NCI-H187 treated with DMSO at 0.1 percent for 48 hours (cell line): Measurements from ENCODE around the gene LRRC4C.

Experiments used
- DNase-seq: peaks from one replicate; lab custom pipeline; 2025; lab: John Stamatoyannopoulos, UW

Gene LRRC4C

DNA sequence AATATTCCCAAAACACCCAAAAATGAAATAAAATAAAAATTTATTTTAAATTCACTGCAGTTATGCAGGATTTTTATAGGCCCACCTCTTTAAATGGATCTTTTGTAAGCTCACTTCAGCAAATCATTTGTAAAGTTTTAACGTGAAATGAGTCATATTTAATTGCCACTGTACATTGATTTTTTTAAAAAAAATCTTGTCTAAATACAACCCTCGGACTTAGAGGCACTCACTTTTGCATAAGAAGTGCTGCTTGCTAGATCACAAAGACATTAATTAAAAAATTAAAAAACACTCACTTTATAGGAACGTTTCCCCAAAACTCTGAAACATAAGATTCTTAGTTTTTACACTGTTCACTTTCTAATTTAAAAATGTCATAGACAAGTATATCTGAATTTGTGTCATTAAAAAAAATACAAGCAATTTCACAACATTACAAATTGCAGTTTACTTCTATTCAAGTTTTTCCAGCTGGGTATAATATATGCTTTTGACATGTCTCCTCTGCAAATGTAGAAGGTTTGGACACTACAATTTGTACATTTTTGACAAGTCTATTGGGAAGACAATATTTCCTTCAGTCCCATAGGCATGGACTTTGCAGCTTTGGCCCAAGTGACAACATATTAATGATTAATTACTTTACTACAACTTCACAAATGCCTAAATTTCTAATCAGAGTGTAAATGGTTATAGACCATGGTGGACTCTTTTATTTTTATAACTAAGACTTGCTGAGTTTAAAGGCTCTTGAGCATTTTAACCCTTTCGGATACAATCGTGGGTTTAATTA, 1088.4 kb downstream of the LRRC4C start:
- DNase-seq, result no peak

- DNase-seq, result no peak
Observed at GRCh38 chr11:40360206-40360798, 1099.2 kb downstream of the LRRC4C start.

DNA sequence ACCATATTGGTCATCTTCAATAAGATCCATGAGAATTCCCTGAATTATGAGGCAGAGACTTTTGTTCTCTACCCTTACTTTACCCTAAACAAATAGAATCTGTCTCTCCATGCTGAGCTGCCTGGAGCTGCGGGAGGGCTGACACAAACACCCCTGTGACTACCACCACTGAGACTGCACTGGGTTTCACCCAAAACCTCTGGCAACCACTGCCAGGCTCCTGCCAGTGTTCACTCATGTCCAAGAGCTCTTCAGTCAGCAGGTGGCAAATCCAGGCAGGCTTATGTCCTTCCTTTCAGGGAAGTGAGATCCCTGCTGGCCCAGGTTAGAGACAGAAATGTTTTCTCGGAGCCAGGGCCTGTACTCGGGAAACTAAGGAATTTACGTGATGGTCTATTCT, 1105.3 kb downstream of the LRRC4C start:
- no peak for DNase-seq

GRCh38 chr11:40340911-40341310, 1118.5 kb downstream of the LRRC4C start:
- DNase-seq, result no peak

GRCh38 chr11:40338739-40339138, 1120.7 kb downstream of the LRRC4C start:
- DNase-seq, result no peak

- DNase-seq, result no peak
Observed at GRCh38 chr11:40338062-40338461, 1121.4 kb downstream of the LRRC4C start.

DNA sequence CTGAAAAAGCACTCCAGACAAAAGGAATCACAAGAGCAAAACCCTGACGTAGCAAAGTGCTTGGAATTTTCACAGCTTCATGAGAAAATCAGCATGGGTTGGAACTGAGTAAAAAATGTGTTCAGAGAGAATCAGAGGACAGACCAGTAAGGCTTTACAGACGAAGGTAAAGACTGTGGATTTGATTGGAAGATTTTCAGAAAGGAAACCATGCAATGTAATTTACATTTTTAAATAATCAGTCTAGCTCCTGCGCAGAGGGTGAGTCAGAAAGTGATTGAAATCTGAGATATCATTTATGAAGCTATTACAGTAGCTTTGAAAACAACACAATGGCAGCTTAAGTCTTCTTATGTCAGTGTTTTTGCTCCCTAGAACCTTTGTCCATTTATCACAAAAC, 1122.3 kb downstream of the LRRC4C start:
- no peak for DNase-seq

DNA sequence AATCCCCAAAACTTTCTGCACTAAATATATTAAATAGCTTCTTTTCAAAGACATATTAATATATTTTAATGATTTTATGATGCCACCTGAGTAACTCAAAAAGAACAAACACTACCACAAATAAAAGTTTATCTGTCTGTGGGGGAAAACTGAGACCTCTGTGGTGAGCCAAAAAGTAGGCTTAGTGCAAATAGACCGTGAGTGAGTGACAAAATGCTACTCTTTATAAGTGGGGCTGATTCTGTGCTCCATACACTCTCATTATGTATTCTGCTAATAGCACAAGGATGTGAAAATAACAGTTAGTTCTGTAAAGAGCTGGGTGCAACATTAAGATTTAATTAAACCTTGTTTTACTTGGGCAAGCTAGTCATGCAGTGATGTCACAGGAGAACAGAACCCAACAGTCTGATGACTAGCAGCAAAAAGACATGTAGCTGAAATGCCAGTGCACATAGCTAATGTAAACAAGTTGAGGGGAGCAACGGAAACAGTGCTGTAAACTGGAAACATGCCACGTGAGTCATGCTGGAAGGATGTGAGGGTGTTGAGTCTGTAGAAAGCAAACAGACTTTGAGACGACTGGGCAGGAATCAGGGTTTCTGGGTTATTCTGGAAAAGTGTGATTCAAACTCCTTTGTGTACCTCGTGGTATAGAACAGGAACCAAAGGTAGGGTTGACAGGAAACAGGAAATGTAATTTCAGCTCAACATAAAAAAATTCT, 1130.4 kb downstream of the LRRC4C start:
- no peak for DNase-seq

DNA sequence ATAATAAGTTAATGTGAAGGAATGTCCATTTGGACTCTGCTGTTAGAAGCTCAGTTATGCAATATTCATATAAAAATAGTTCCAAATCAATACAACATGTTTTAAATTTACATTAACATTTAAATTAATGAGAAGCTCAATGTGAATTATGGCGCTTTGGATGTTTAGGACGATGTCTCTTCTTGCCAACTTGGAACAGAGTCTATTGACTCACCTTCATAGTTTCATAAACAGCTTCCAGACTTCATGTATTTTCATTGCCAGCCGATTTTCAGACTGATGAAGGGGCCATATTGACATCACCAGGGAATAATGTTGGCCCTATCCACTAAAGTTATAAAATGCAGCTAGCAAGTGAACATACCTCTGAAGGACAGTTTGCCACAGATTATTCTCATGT, 1136.2 kb downstream of the LRRC4C start:
- DNase-seq, result no peak

DNA sequence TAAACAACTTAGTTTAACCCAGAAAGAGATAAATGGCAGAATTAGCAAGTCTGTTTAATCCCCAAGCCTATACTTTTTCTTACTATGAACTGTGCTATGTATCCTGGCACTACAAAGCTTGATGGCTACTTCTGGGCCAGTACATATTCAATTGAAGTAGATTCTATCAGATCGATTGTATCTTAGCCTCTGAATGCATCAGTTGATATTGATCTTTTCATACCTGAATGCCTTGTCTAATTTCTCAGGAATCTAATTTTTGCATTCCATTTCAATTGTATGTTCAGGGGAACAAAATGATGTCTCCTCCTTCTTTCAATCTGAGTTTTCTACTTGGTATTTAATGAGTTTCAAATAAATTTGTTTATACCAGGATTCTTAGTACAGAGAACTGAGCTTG, 1137.9 kb downstream of the LRRC4C start:
- no peak for DNase-seq

- no peak for DNase-seq
Observed at GRCh38 chr11:40316171-40316570, 1143.3 kb downstream of the LRRC4C start.

DNA sequence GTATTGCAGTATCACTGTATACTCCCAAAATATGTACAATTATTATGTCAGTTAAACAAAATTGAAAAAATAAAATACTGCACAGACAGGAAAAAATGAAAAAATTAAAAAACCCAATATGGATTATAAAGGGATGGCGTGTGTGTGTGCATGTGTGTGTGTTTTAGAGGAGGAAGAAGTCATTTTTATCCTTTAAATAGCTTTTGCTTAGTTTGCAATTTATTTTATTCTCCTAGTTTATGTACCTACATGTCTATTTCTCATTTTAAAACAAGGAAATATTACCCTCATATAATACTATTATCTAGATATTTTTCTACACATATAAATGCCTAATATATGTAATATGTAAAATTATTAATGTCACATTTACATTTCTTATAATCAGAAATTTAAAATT, 1144.3 kb downstream of the LRRC4C start:
- DNase-seq, result no peak

DNA sequence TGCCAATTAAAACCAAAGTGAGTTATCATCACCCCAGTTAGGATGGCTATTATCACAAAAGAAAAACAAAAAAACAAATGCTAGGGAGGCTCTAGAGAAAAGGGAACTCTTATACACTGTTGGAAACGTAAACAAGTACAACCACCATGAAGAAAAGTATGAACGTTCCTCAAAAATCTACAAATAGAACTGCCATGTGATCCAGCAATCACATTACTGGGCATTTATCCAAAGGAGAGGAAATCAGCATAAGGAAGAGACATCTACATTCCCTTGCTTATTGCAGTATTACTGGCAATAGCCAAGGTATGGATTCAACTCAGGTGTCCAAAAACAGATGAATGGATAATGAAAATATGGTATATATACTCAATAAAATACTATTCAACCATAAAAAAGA, 1145.1 kb downstream of the LRRC4C start:
- no peak for DNase-seq

DNA sequence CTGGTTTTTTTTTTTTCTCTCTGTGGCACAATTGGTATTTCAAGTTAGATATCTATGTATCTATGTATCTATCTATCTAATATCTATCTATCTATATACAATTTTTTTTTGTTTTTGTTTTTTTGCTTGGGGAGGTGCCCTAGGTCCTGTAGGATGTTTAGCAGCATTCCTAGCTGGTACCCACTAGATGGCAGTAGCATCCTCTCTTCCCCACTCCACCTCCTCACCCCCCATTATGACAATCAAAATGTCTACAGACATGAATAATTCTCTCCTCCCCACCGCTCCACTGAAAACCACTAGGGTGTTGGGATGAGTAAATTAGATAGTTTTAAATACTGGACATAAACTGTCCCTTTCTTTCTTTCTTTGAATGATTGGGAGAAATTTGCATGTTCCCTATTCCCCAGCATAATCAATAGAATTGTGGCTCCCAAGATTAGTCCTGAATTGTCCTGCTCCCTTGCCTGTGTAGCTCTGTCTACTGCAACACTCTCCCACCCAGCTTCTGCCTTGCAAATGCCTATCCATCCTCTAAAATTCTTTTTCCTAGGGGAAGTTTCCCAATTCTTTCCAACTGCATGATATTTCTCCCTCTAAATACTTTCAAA, 1152.4 kb downstream of the LRRC4C start:
- peak; percentile 25 for DNase-seq

DNA sequence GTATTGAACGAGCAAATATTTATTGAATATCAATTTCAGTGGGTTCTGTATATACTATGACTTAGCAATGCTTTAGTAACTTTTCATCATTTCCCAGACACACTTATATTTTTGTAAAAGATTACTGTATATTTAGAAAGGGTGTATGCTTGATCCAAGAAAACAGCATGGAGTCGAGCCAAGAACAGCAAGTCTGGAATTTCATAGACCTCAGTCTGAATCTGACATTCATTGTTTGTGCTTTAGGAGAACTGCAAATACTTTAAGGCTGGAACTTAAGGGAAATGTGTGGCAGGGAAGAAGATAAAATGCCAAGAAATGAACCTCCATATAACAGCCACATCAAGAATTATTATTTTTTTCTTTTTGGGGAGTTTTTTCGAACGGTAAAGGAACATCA, 1156.8 kb downstream of the LRRC4C start:
- no peak for DNase-seq

DNA sequence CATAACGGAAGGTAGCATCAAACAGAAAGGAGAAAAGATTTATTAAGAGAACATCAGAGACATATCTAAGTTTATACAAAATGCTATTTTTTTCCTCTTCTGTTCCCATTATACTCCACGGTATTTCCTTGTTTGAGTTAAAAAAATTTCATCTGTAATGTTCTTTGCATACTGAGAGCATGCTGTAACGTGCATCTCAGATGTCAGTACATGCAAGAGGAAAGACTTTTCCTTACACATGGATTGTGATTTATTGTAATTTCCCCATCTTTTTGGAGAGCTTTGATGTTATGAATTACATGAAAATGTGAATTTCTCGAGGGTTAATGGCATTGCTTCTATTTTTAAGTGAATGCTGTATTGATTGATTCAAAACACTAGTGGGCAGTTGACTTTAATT, 1164.0 kb downstream of the LRRC4C start:
- no peak for DNase-seq

- DNase-seq, result no peak
Observed at GRCh38 chr11:40294741-40295140, 1164.7 kb downstream of the LRRC4C start.

- DNase-seq, result no peak
Observed at GRCh38 chr11:40294349-40294735, 1165.1 kb downstream of the LRRC4C start.

GRCh38 chr11:40293655-40294348, 1165.7 kb downstream of the LRRC4C start:
- DNase-seq, result peak; percentile 80

GRCh38 chr11:40292721-40293508, 1166.5 kb downstream of the LRRC4C start:
- no peak for DNase-seq

GRCh38 chr11:40291741-40292140, 1167.7 kb downstream of the LRRC4C start:
- DNase-seq, result no peak
